Measurements from ENCODE around the gene SPDEF.

GRCh38 chr6:34585512-34586061 is 29.5 kb upstream of the SPDEF start:
- TF ChIP-seq CTCF (IDR thresholded peaks at IDR 0.05 in 4 of 5, conservative IDR thresholded peaks at IDR 0.05 in 1 of 5) = no peak
- TF ChIP-seq POLR2A (IDR thresholded peaks at IDR 0.05) = no peak

Data from gastrocnemius medialis (tissue), 4 donors.